HepG2 (cell line): Measurements from ENCODE around the gene NELFCD. TPM values are rescaled to one million over a fixed set of nuclear protein-coding genes. Genes with fewer than 3 reads are reported as not detected.

ENCODE experiments used
- BATF2 ChIP-seq: sonication (generic); formaldehyde crosslinking; IDR thresholded peaks from 2 replicates; pipeline ENCODE4 v1.8.0; 2022; ENCODE audit warnings: mild to moderate bottlenecking, missing genetic modification reagents, moderate library complexity
- CEBPZ ChIP-seq: IDR thresholded peaks from 2 replicates; pipeline ENCODE4 v1.6.1; 2012; ENCODE audit warnings: low read length, improper control_type of control experiment
- DNMT1 ChIP-seq: sonication (generic); formaldehyde crosslinking; IDR thresholded peaks from 2 replicates; pipeline ENCODE4 v1.5.1; 2020; ENCODE audit warnings: mild to moderate bottlenecking, missing genetic modification reagents
- E2F1 ChIP-seq: sonication (generic); formaldehyde crosslinking; IDR thresholded peaks from 2 replicates; pipeline ENCODE4 v1.5.0; 2020; ENCODE audit warnings: missing genetic modification reagents
- ETV6 ChIP-seq: sonication (generic); formaldehyde crosslinking; conservative IDR thresholded peaks from 2 replicates; pipeline ENCODE4 v1.4.0; 2020; ENCODE audit warnings: missing genetic modification reagents
- KMT2B ChIP-seq: IDR thresholded peaks from 2 replicates; pipeline ENCODE4 v1.6.1; 2016; ENCODE audit warnings: missing genetic modification reagents, missing compliant biosample characterization
- MIER2 ChIP-seq: IDR thresholded peaks from 2 replicates; pipeline ENCODE4 v1.6.1; 2016; ENCODE audit warnings: missing biosample characterization, missing genetic modification reagents
- ZBTB43 ChIP-seq: sonication (generic); formaldehyde crosslinking; conservative IDR thresholded peaks from 2 replicates; pipeline ENCODE4 v1.4.0; 2020; ENCODE audit warnings: missing genetic modification reagents
- ZFY ChIP-seq: sonication (generic); formaldehyde crosslinking; IDR thresholded peaks from 2 replicates; pipeline ENCODE4 v1.4.0; 2020; ENCODE audit warnings: missing genetic modification reagents
- ZNF235 ChIP-seq: sonication (generic); formaldehyde crosslinking; IDR thresholded peaks from 2 replicates; pipeline ENCODE4 v1.8.1; 2023; ENCODE audit warnings: mild to moderate bottlenecking, missing genetic modification reagents, borderline replicate concordance
- ZNF484 ChIP-seq: sonication (generic); formaldehyde crosslinking; IDR thresholded peaks from 2 replicates; pipeline ENCODE4 v1.5.1; 2020; ENCODE audit warnings: mild to moderate bottlenecking, low read depth, missing genetic modification reagents, borderline replicate concordance
- ZNF639 ChIP-seq: conservative IDR thresholded peaks from 2 replicates; pipeline ENCODE4 v1.6.1; 2018; ENCODE audit warnings: missing genetic modification reagents
- ZNF687 ChIP-seq: sonication (generic); formaldehyde crosslinking; IDR thresholded peaks from 2 replicates; pipeline ENCODE4 v1.5.1; 2020; ENCODE audit warnings: mild to moderate bottlenecking, missing genetic modification reagents, moderate library complexity
- ZSCAN31 ChIP-seq: sonication (generic); formaldehyde crosslinking; IDR thresholded peaks from 2 replicates; pipeline ENCODE4 v1.5.0; 2020; ENCODE audit warnings: low read depth, mild to moderate bottlenecking, missing genetic modification reagents
- polyA plus RNA-seq, 8 experiments: library from polyadenylated mRNA; depleted of rRNA in 3 of 8; stranded (reverse) in 7 of 8; unstranded in 1 of 8; fragments of >200 nt; fragmentation: Illumina TruSeq in 4 of 8; extraction: Trizol in 4 of 8; gene quantifications; 2 replicates each; pipeline versions ENCODE4 v1.2.1 to v1.2.3, GENCODE V29; 2011 to 2016; ENCODE audit warnings: low read depth in 4 of 8, missing spikeins in 1 of 8, mixed read lengths in 1 of 8; ENCODE audit not compliant: insufficient read depth in 1 of 8
- total RNA-seq, 5 experiments: library from RNA; depleted of rRNA; stranded (reverse); fragments of >200 nt; fragmentation: Illumina TruSeq; extraction: Trizol; gene quantifications; 2 replicates each; pipeline ENCODE4 v1.2.3, GENCODE V29; 2016; ENCODE audit warnings: low read depth in 1 of 5

NELFCD gene
- total and polyA plus RNA-seq, 2 of the 13 experiments (the other 11 are each of a cell fraction or from before 2014, with no cell fraction given) = 159 to 203 TPM

GRCh38 chr20:58995461-58996225, 14.6 kb downstream of the NELFCD start (continued):
- TF ChIP-seq ZNF687 (CRISPR knock-in tag) (peak; percentile 90), ZNF235 (CRISPR knock-in tag) (no peak), KMT2B (CRISPR knock-in tag) (no peak), ZNF639 (no peak), ZSCAN31 (CRISPR knock-in tag) (no peak), MIER2 (CRISPR knock-in tag) (no peak), ZNF484 (no peak), BATF2 (CRISPR knock-in tag) (no peak), DNMT1 (CRISPR knock-in tag) (peak; percentile 90; the same call in 1 of the 2 replicates), ETV6 (CRISPR knock-in tag) (no peak), ZBTB43 (CRISPR knock-in tag) (no peak), CEBPZ (no peak), E2F1 (CRISPR knock-in tag) (no peak), ZFY (no peak; the same call in 1 of the 2 replicates)
